Activated CD8-positive, alpha-beta memory T cell treated with anti-CD3 and anti-CD28 coated beads, Interleukin-2, amount 50 U/mL, for 24 hours (primary cell): Measurements from ENCODE around the gene H3-3A.
A peak's percentile ranks its signal among the peaks of the same experiment; 100 is the strongest.

ENCODE experiments used
- DNase-seq: peaks from one replicate; pipeline ENCODE4 v3.0.0-alpha.2; 2020; ENCODE audit errors: extremely low read depth

The H3-3A gene

GRCh38 chr1:226062558-226063223 is at the start of gene H3-3A:
Gene H3-3A (plus strand): TSS chr1:226062716. CDS start chr1:226064352, 1,636 bp downstream.
- peak; percentile 90 for DNase-seq

- DNase-seq = no peak
Observed at GRCh38 chr1:226017070-226017469, 45.4 kb upstream of the H3-3A start.

GRCh38 chr1:226019572-226019971 is 42.9 kb upstream of the H3-3A start:
- no peak for DNase-seq

- no peak for DNase-seq
Observed at GRCh38 chr1:226021401-226021800, 41.1 kb upstream of the H3-3A start.

- no peak for DNase-seq
Observed at GRCh38 chr1:226021801-226022200, 40.7 kb upstream of the H3-3A start.

GRCh38 chr1:226023735-226024134 is 38.8 kb upstream of the H3-3A start:
- no peak for DNase-seq

GRCh38 chr1:226026833-226027232 is 35.7 kb upstream of the H3-3A start:
- DNase-seq = no peak

GRCh38 chr1:226027538-226028217 is 34.8 kb upstream of the H3-3A start:
- DNase-seq = no peak

- no peak for DNase-seq
Observed at GRCh38 chr1:226029093-226029496, 33.4 kb upstream of the H3-3A start.

GRCh38 chr1:226029568-226030225 is 32.8 kb upstream of the H3-3A start:
- no peak for DNase-seq

- no peak for DNase-seq
Observed at GRCh38 chr1:226033582-226033981, 28.9 kb upstream of the H3-3A start.

GRCh38 chr1:226033991-226034390 is 28.5 kb upstream of the H3-3A start:
- no peak for DNase-seq

- no peak for DNase-seq
Observed at GRCh38 chr1:226034482-226034881, 28.0 kb upstream of the H3-3A start.

- DNase-seq = no peak
Observed at GRCh38 chr1:226035915-226036314, 26.6 kb upstream of the H3-3A start.

- no peak for DNase-seq
Observed at GRCh38 chr1:226038661-226039060, 23.9 kb upstream of the H3-3A start.

GRCh38 chr1:226041419-226041818 is 21.1 kb upstream of the H3-3A start:
- DNase-seq = no peak

- no peak for DNase-seq
Observed at GRCh38 chr1:226044514-226045101, 17.9 kb upstream of the H3-3A start.

- DNase-seq = no peak
Observed at GRCh38 chr1:226046240-226046639, 16.3 kb upstream of the H3-3A start.

- DNase-seq = no peak
Observed at GRCh38 chr1:226047495-226047894, 15.0 kb upstream of the H3-3A start.

- DNase-seq = no peak
Observed at GRCh38 chr1:226048886-226049285, 13.6 kb upstream of the H3-3A start.

- DNase-seq = no peak
Observed at GRCh38 chr1:226050133-226050532, 12.4 kb upstream of the H3-3A start.

- no peak for DNase-seq
Observed at GRCh38 chr1:226051365-226051764, 11.2 kb upstream of the H3-3A start.

GRCh38 chr1:226052061-226052460 is 10.5 kb upstream of the H3-3A start:
- no peak for DNase-seq
